Coronary artery (tissue), 2 donors: ENCODE results near the gene CEPT1.

Source experiments
- DNase-seq: peaks from one replicate; pipeline ENCODE4 v3.0.0-alpha.2; 2017; ENCODE audit warnings: low spot score
- H3K27ac ChIP-seq, 2 donors: fragments of 200-600 bp; sonication (generic); one replicate each; pipeline ENCODE4 v1.5.1; 2016 to 2019
- H3K4me3 ChIP-seq: fragments of 200-600 bp; sonication (generic); 2 replicates; pipeline ENCODE4 v1.5.1; 2016; ENCODE audit warnings: mild to moderate bottlenecking, moderate library complexity
- TF ChIP-seq, protein P1 (sequence below): fragments of 200-600 bp; sonication (generic); IDR thresholded peaks from one replicate; pipeline ENCODE4 v1.5.1; 2019; ENCODE audit warnings: antibody characterized with exemption

The CEPT1 gene

DNA sequence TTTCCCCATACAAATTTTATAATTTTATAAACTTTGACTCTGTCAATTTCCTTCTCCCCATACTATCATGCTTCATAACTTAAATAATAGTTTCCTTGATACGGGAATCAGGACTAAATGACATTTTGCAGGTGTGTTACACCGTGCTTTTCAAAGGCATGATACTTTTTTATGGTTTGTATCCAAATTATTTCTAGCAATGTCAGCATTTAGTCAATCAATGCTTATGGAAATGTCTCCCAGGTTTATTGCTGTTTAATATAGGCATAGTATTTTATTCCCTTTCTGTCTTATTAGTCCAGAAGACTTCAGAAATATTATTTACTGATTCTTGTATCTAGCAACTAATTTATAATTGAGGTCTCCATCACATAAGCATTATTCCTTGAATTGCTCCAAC lies 23.5 kb upstream of the CEPT1 start:
- no peak overlapping the region for H3K4me3 ChIP-seq
- DNase-seq: no peak
- TF ChIP-seq, protein P1, sequence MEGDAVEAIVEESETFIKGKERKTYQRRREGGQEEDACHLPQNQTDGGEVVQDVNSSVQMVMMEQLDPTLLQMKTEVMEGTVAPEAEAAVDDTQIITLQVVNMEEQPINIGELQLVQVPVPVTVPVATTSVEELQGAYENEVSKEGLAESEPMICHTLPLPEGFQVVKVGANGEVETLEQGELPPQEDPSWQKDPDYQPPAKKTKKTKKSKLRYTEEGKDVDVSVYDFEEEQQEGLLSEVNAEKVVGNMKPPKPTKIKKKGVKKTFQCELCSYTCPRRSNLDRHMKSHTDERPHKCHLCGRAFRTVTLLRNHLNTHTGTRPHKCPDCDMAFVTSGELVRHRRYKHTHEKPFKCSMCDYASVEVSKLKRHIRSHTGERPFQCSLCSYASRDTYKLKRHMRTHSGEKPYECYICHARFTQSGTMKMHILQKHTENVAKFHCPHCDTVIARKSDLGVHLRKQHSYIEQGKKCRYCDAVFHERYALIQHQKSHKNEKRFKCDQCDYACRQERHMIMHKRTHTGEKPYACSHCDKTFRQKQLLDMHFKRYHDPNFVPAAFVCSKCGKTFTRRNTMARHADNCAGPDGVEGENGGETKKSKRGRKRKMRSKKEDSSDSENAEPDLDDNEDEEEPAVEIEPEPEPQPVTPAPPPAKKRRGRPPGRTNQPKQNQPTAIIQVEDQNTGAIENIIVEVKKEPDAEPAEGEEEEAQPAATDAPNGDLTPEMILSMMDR: no peak
- H3K27ac ChIP-seq: no peak overlapping the region

DNA sequence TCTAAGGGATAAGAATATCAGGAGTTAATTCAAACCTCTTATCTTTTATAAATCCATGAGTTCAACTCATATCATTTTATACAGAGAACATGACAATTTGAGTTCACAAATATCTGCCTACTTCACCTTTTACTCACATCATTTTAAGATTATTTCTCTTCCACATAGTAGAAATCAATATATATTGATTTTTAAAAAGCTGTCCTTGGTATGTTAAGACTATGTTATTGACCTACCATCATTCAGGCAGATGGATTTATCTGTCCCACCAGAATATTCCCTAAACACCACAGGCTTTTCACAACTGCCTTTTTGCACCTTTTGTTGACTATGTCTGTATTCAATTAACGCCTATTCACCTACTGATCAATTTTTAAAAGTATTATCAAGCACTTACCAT lies 13.7 kb upstream of the CEPT1 start:
- TF ChIP-seq, protein P1: no peak
- Histone ChIP-seq H3K27ac (no peak overlapping the region), H3K4me3 (no peak overlapping the region)
- no peak for DNase-seq

DNA sequence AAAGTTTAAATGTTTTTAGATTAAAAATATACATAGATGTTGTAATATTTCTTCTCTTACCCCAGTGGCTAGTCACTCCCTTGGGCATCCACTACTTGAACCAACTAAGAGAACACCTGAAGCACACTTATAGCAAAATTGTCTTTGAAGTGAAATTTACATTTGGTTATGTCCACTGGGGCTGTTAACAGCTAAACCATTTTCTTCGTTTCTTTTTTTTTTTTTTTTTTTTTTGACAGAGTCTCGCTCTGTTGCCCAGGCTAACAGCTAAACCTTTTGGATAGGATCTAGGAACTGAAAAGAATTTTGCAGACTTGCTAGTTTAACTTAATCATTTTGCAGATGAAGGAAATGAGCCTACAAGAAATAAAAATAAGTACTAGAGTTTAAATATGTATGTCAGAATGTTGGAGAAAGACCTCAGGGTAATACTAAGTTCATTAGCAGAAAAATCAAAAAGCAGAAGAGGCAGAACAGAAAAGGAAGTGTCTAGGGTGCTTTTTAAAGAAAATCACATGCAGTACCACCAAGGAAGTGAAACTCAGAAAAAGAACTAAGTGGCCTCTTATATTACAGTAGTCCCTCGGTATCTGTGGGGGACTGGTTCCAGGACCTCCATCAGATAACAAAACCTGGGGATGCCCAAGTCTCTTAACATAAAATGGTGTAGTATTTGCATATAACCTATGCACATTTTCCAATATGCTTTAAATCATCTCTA lies 11.9 kb upstream of the CEPT1 start:
- H3K4me3 ChIP-seq: no peak overlapping the region
- no peak overlapping the region for H3K27ac ChIP-seq
- no peak for DNase-seq
- TF ChIP-seq, protein P1: no peak

DNA sequence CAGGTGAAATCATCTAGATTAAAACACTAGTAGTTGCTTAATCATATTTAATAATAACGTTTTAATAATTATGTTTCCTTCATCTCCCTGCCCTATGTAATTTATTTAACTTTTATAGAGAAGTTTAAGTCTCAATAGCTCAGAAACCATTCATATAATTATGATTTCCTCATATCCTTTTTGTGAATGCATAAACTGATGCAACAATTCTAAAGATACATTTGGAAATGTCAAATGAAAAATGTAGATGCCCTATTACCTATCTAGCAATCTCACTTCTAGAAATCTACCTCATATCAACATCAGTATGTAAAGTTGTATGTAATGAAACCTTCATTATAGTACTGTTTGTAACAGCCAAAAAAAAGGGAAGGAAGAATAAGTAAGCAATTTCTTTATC lies 10.6 kb upstream of the CEPT1 start:
- no peak for DNase-seq
- no peak overlapping the region for H3K4me3 ChIP-seq
- no peak overlapping the region for H3K27ac ChIP-seq
- TF ChIP-seq, protein P1: no peak

DNA sequence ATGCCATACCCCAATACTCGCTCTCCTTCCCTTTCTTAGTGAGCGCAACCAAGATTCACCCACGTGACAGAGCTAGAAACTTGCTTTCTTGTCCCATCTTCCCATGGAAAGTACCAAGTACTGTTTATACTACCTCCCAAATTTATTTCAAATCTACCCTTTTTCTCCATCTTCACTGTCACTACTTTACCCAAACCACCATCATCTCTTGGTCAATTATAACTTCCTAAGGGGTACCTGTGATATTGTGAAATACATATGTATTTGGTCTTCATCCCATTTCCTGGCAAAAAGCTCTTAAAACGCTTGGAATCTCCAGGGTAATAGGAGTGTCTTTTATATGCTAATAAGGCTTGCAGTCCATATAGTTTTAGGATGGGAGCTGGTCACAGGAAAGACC lies 8.3 kb upstream of the CEPT1 start:
- no peak overlapping the region for H3K4me3 ChIP-seq
- H3K27ac ChIP-seq: no peak overlapping the region
- TF ChIP-seq, protein P1: no peak
- no peak for DNase-seq

DNA sequence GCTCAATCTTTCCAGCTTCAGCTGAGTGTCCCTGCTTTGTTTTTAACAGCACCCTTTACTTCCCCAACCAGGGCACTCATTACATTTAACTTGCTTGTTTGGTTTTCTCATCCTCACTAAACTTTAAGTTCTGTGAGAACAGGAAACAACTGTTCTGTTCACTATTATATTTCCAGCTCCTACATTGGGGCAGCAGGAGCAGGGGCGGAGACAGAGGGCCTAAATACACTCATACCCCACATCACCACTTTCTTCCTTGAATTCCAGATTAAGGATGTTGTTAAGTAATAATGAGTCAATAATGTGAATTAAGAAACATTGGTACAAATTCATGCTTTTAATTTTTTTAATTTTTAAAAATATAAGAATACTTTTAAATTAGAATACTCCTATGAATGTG lies 6.2 kb upstream of the CEPT1 start:
- TF ChIP-seq, protein P1: no peak
- Histone ChIP-seq H3K4me3 (no peak overlapping the region), H3K27ac (peak overlapping the region in 1 of 2 donors; percentile 61)
- no peak for DNase-seq

DNA sequence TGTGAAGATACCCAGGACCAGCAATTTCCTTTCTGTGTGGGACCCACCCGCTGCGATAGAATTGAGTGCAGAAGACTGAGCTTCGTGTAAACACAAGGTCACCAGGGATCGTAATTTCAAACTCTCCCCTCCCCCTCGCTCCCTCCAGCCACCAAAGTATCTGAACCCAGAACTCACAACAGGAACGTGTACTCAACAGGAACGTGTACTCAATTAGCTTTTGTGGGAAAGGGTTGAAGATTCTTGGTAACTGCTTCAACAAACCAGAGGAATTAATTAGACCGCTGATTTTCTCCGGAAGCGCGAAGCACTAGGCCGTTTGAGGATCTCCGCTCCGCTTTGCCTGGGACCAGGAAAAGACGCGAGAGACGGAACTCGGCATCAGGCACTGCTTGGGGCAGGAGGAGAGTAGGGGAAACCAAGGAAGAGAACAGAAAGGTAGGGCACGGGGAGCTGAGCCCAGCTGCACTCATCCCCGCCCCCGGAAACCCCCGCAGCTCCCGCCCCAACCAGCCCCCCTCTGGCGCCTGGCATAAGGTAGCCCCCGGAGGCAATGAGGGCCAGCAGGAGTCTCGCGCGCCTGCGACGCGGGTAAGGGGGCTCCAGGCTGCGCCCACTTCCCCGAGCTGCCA lies 583 bp upstream of the CEPT1 start:
- peak overlapping the region; percentile 98 for H3K4me3 ChIP-seq
- H3K27ac ChIP-seq: peak overlapping the region; percentile 91 to 94
- no peak for DNase-seq
- TF ChIP-seq, protein P1: no peak
